Testis (tissue), 2 donors: Measurements from ENCODE around the gene C19orf25.
"Not testable (repeated sequence)": the region's sequence is repeated elsewhere in the genome, so short reads cannot be mapped to it uniquely, and the experiment has no call there.

Source experiments
- CTCF ChIP-seq, 3 experiments: fragments of 450-650 bp in 2 of 3; fragments of 200-600 bp in 1 of 3; sonication (generic) in 1 of 3; IDR thresholded peaks; one replicate each; pipeline ENCODE4 v1.5.1; 2016 to 2019; ENCODE audit warnings: antibody characterized with exemption in 3 of 3, mild to moderate bottlenecking in 2 of 3, moderate library complexity in 1 of 3
- POLR2A ChIP-seq: fragments of 450-650 bp; IDR thresholded peaks from one replicate; pipeline ENCODE4 v1.6.1; 2017; ENCODE audit warnings: antibody characterized with exemption, mild to moderate bottlenecking, moderate library complexity

GRCh38 chr19:1477056-1477455, 2.0 kb downstream of the C19orf25 start:
- TF ChIP-seq CTCF (IDR thresholded peaks at IDR 0.05); POLR2A: not testable (repeated sequence)
